Measurements from ENCODE around the gene UBE4B. TPM values are rescaled to one million over a fixed set of nuclear protein-coding genes. Genes with fewer than 3 reads are reported as not detected.
"Not testable (repeated sequence)": the region's sequence is repeated elsewhere in the genome, so short reads cannot be mapped to it uniquely, and the experiment has no call there.

Gene UBE4B
- total RNA-seq, 1 donor from 2014 or later: 54.8 TPM

- H3K4me3 Mint-ChIP-seq (ENCODE audit: unreplicated experiment): no peak overlapping the region
- H3K36me3 Mint-ChIP-seq (ENCODE audit: low read depth, unreplicated experiment): peaks cover 21% of the 10 kb centered on the region
- H3K9me3 Mint-ChIP-seq (ENCODE audit: unreplicated experiment): no peaks in the 10 kb centered on the region
Measured at GRCh38 chr1:10103193-10103592, 70.4 kb downstream of the UBE4B start.

GRCh38 chr1:10104834-10105233 lies 72.1 kb downstream of the UBE4B start:
- H3K4me3 Mint-ChIP-seq (ENCODE audit: unreplicated experiment): no peak overlapping the region
- peaks cover 7% of the 10 kb centered on the region for H3K4me1 Mint-ChIP-seq (ENCODE audit: unreplicated experiment)
- no peak for DNase-seq (ENCODE audit: low spot score)
- peaks cover 21% of the 10 kb centered on the region for H3K36me3 Mint-ChIP-seq (ENCODE audit: low read depth, unreplicated experiment)
- H3K9me3 Mint-ChIP-seq (ENCODE audit: unreplicated experiment): no peaks in the 10 kb centered on the region
- no peaks in the 10 kb centered on the region for H3K27me3 Mint-ChIP-seq (ENCODE audit: unreplicated experiment)
- no peak for TF ChIP-seq CTCF (IDR thresholded peaks at IDR 0.05; ENCODE audit: unreplicated experiment)
- H3K27ac Mint-ChIP-seq (ENCODE audit: unreplicated experiment): no peak overlapping the region

More at GRCh38 chr1:10103193-10103592, 70.4 kb downstream of the UBE4B start:
- Mint-ChIP-seq H3K27ac (ENCODE audit: unreplicated experiment) (no peak overlapping the region), H3K27me3 (ENCODE audit: unreplicated experiment) (no peaks in the 10 kb centered on the region), H3K4me1 (ENCODE audit: unreplicated experiment) (peaks cover 4% of the 10 kb centered on the region)
- TF ChIP-seq CTCF (IDR thresholded peaks at IDR 0.05; ENCODE audit: unreplicated experiment): no peak
- DNase-seq (ENCODE audit: low spot score): no peak

GRCh38 chr1:10105484-10105883 lies 72.7 kb downstream of the UBE4B start:
- H3K36me3 Mint-ChIP-seq (ENCODE audit: low read depth, unreplicated experiment): peaks cover 24% of the 10 kb centered on the region
- no peak overlapping the region for H3K27ac Mint-ChIP-seq (ENCODE audit: unreplicated experiment)
- no peaks in the 10 kb centered on the region for H3K27me3 Mint-ChIP-seq (ENCODE audit: unreplicated experiment)

GRCh38 chr1:10106241-10106640 lies 73.5 kb downstream of the UBE4B start:
- H3K4me1 Mint-ChIP-seq (ENCODE audit: unreplicated experiment): peaks cover 7% of the 10 kb centered on the region
- no peak for DNase-seq (ENCODE audit: low spot score)
- no peaks in the 10 kb centered on the region for H3K27me3 Mint-ChIP-seq (ENCODE audit: unreplicated experiment)
- no peak overlapping the region for H3K4me3 Mint-ChIP-seq (ENCODE audit: unreplicated experiment)
- H3K9me3 Mint-ChIP-seq (ENCODE audit: unreplicated experiment): no peaks in the 10 kb centered on the region
- TF ChIP-seq CTCF (IDR thresholded peaks at IDR 0.05; ENCODE audit: unreplicated experiment): no peak
- H3K27ac Mint-ChIP-seq (ENCODE audit: unreplicated experiment): no peak overlapping the region
- peaks cover 32% of the 10 kb centered on the region for H3K36me3 Mint-ChIP-seq (ENCODE audit: low read depth, unreplicated experiment)

More at GRCh38 chr1:10105484-10105883, 72.7 kb downstream of the UBE4B start:
- H3K4me3 Mint-ChIP-seq (ENCODE audit: unreplicated experiment): no peak overlapping the region
- DNase-seq (ENCODE audit: low spot score): no peak
- peaks cover 7% of the 10 kb centered on the region for H3K4me1 Mint-ChIP-seq (ENCODE audit: unreplicated experiment)
- H3K9me3 Mint-ChIP-seq (ENCODE audit: unreplicated experiment): no peaks in the 10 kb centered on the region
- TF ChIP-seq CTCF (IDR thresholded peaks at IDR 0.05; ENCODE audit: unreplicated experiment): no peak

GRCh38 chr1:10106756-10107475 lies 74.2 kb downstream of the UBE4B start:
- Mint-ChIP-seq H3K4me3 (ENCODE audit: unreplicated experiment) (no peak overlapping the region), H3K9me3 (ENCODE audit: unreplicated experiment) (no peaks in the 10 kb centered on the region), H3K27ac (ENCODE audit: unreplicated experiment) (no peak overlapping the region), H3K4me1 (ENCODE audit: unreplicated experiment) (peaks cover 7% of the 10 kb centered on the region), H3K36me3 (ENCODE audit: low read depth, unreplicated experiment) (peaks cover 34% of the 10 kb centered on the region), H3K27me3 (ENCODE audit: unreplicated experiment) (no peaks in the 10 kb centered on the region)
- TF ChIP-seq CTCF (IDR thresholded peaks at IDR 0.05; ENCODE audit: unreplicated experiment): no peak
- DNase-seq (ENCODE audit: low spot score): no peak

- H3K27me3 Mint-ChIP-seq (ENCODE audit: unreplicated experiment); H3K4me3 Mint-ChIP-seq (ENCODE audit: unreplicated experiment); H3K4me1 Mint-ChIP-seq (ENCODE audit: unreplicated experiment); DNase-seq (ENCODE audit: low spot score); H3K27ac Mint-ChIP-seq (ENCODE audit: unreplicated experiment); H3K9me3 Mint-ChIP-seq (ENCODE audit: unreplicated experiment): not testable (repeated sequence)
- H3K36me3 Mint-ChIP-seq (ENCODE audit: low read depth, unreplicated experiment): peaks cover 35% of the 10 kb centered on the region
Measured at GRCh38 chr1:10107476-10107847, 74.7 kb downstream of the UBE4B start.
